BE2C (cell line): ENCODE measurements around the gene LARP4.

Experiments
- DNase-seq: peaks from one replicate; pipeline ENCODE4 v3.0.0-alpha.2; 2020
- H3K27me3 ChIP-seq: fragments of 250-450 bp; sonication (Bioruptor Pico); 2 replicates; pipeline ENCODE4 v1.5.1; 2020; ENCODE audit warnings: mild to moderate bottlenecking
- H3K36me3 ChIP-seq: fragments of 250-450 bp; sonication (Bioruptor Pico); 2 replicates; pipeline ENCODE4 v1.5.1; 2020; ENCODE audit warnings: mild to moderate bottlenecking
- H3K4me1 ChIP-seq: fragments of 250-450 bp; sonication (Bioruptor Pico); 2 replicates; pipeline ENCODE4 v1.5.1; 2020
- H3K4me3 ChIP-seq: 2 replicates; pipeline ENCODE4 v1.5.1; 2011; ENCODE audit warnings: low read depth, low read length
- H3K9me3 ChIP-seq: fragments of 250-450 bp; sonication (Bioruptor Pico); 2 replicates; pipeline ENCODE4 v1.5.1; 2020
- CTCF ChIP-seq: IDR thresholded peaks from 2 replicates; pipeline ENCODE4 v1.5.1; 2012; ENCODE audit warnings: mild to moderate bottlenecking, low read depth, low read length

Gene LARP4

DNA sequence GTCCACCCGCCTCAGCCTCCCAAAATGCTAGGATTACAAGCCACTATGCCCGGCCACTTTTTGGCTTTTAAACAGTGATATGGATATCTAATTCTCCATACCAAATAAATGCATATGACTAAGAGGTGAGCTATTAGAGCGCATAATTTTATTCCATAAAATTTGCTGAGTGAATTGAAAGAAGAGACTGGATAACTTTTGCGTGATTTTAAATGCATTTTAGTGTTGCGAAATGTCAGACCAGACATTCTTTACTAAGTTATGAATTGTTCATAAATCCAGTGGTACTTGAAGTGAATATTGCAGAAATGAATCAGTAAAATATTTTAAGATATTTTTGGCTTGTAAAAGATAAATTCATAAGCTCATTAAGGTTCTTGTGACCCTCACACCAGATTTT is 53.2 kb downstream of the LARP4 start:
- Histone ChIP-seq H3K9me3 (no peaks in the 10 kb centered on the region), H3K4me1 (no peaks in the 10 kb centered on the region), H3K4me3 (no peak overlapping the region), H3K36me3 (peaks cover 20% of the 10 kb centered on the region), H3K27me3 (no peaks in the 10 kb centered on the region)
- no peak for TF ChIP-seq CTCF
- DNase-seq: no peak

- Histone ChIP-seq H3K9me3 (no peaks in the 10 kb centered on the region), H3K27me3 (no peaks in the 10 kb centered on the region), H3K36me3 (peaks cover 33% of the 10 kb centered on the region), H3K4me3 (no peak overlapping the region), H3K4me1 (no peaks in the 10 kb centered on the region)
- DNase-seq: no peak
- TF ChIP-seq CTCF: no peak
These were observed 57.9 kb downstream of the LARP4 start for GRCh38 chr12:50458606-50459005.

- TF ChIP-seq CTCF: no peak
These were observed 66.8 kb downstream of the LARP4 start for GRCh38 chr12:50467439-50467838.

GRCh38 chr12:50477241-50477832 is 76.7 kb downstream of the LARP4 start:
- no peaks in the 10 kb centered on the region for H3K4me1 ChIP-seq
- peaks cover 21% of the 10 kb centered on the region for H3K36me3 ChIP-seq
- no peak for DNase-seq
- no peak overlapping the region for H3K4me3 ChIP-seq
- no peak for TF ChIP-seq CTCF
- H3K9me3 ChIP-seq: no peaks in the 10 kb centered on the region
- no peaks in the 10 kb centered on the region for H3K27me3 ChIP-seq

More at GRCh38 chr12:50467439-50467838, 66.8 kb downstream of the LARP4 start:
- Histone ChIP-seq H3K27me3 (no peaks in the 10 kb centered on the region), H3K4me3 (no peak overlapping the region), H3K4me1 (no peaks in the 10 kb centered on the region), H3K9me3 (no peaks in the 10 kb centered on the region), H3K36me3 (peaks cover 56% of the 10 kb centered on the region)
- DNase-seq: no peak

- H3K4me1 ChIP-seq: no peaks in the 10 kb centered on the region
- H3K4me3 ChIP-seq: no peak overlapping the region
- no peaks in the 10 kb centered on the region for H3K9me3 ChIP-seq
- TF ChIP-seq CTCF: no peak
- H3K27me3 ChIP-seq: no peaks in the 10 kb centered on the region
- no peaks in the 10 kb centered on the region; the same call in 1 of the 2 replicates for H3K36me3 ChIP-seq
- no peak for DNase-seq
These were observed 81.9 kb downstream of the LARP4 start for GRCh38 chr12:50482571-50482970.

- Histone ChIP-seq H3K36me3 (no peaks in the 10 kb centered on the region), H3K9me3 (no peaks in the 10 kb centered on the region), H3K27me3 (no peaks in the 10 kb centered on the region), H3K4me3 (no peak overlapping the region), H3K4me1 (no peaks in the 10 kb centered on the region)
- DNase-seq: no peak
- no peak for TF ChIP-seq CTCF
These were observed 82.8 kb downstream of the LARP4 start for GRCh38 chr12:50483488-50483887.
